Tibial nerve (tissue), 4 donors: ENCODE measurements around the gene CTDSPL. TPM values are rescaled to one million over a fixed set of nuclear protein-coding genes. Genes with fewer than 3 reads are reported as not detected.

Experiments used
- DNase-seq, 2 donors: peaks; one replicate each; pipeline ENCODE4 v3.0.0-alpha.2; 2019; ENCODE audit warnings: low spot score in 2 of 2
- H3K27ac ChIP-seq, 4 donors: fragments of 200-600 bp; sonication (generic) in 3 of 4; one replicate each; pipeline ENCODE4 v1.5.1; 2017 to 2019; ENCODE audit warnings: mild to moderate bottlenecking in 1 of 4
- H3K27me3 ChIP-seq, 2 donors: fragments of 200-600 bp; sonication (generic) in 1 of 2; one replicate each; pipeline versions ENCODE4 v1.5.1 to v1.6.0; 2017 to 2019
- H3K36me3 ChIP-seq, 3 donors: fragments of 200-600 bp; sonication (generic); one replicate each; pipeline ENCODE4 v1.5.1; 2018 to 2019
- H3K4me1 ChIP-seq, 4 donors: fragments of 200-600 bp; sonication (generic) in 3 of 4; one replicate each; pipeline ENCODE4 v1.5.1; 2017 to 2019
- H3K4me3 ChIP-seq, 4 donors: fragments of 200-600 bp; sonication (generic) in 3 of 4; one replicate each; pipeline ENCODE4 v1.5.1; 2017 to 2019; ENCODE audit warnings: mild to moderate bottlenecking in 1 of 4, moderate library complexity in 1 of 4
- H3K9me3 ChIP-seq, 4 donors: fragments of 200-600 bp; sonication (generic) in 3 of 4; one replicate each; pipeline ENCODE4 v1.5.1; 2017 to 2019
- EP300 ChIP-seq, 2 donors: sonication (generic); formaldehyde crosslinking; IDR thresholded peaks; one replicate each; pipeline ENCODE4 v1.6.1; 2017; ENCODE audit warnings: antibody characterized with exemption in 2 of 2, mild to moderate bottlenecking in 1 of 2
- POLR2A ChIP-seq, 2 donors: fragments of 450-650 bp; IDR thresholded peaks; one replicate each; pipeline ENCODE4 v1.6.1; 2017; ENCODE audit warnings: antibody characterized with exemption in 2 of 2, mild to moderate bottlenecking in 2 of 2, moderate library complexity in 2 of 2
- WGBS, 2 donors: methylation state at CpG; one replicate each; pipeline ENCODE4 v1.1.5; 2018; 5-methylcytosine and 5-hydroxymethylcytosine counted together
- total RNA-seq, 4 donors: library from RNA; depleted of rRNA; stranded (reverse); fragments of >200 nt; gene quantifications; one replicate each; pipeline ENCODE4 v1.1.0, GENCODE V29; 2016
- TF ChIP-seq, protein P1 (sequence below), 5 experiments: fragments of 200-600 bp in 3 of 5; fragments of 450-650 bp in 2 of 5; sonication (generic) in 3 of 5; IDR thresholded peaks; one replicate each; pipeline ENCODE4 v1.5.1; 2016 to 2019; ENCODE audit warnings: antibody characterized with exemption in 5 of 5, mild to moderate bottlenecking in 3 of 5, moderate library complexity in 2 of 5

Gene CTDSPL
- total RNA-seq, 4 donors from 2014 or later, result 31.8 to 87.0 (median 49.0) TPM

GRCh38 chr3:38028621-38029361 is 167.1 kb downstream of the CTDSPL start:
- DNase-seq, result no peak
- peaks cover 0 to 67% (median 29%) of the 10 kb centered on the region in 4 donors for H3K4me1 ChIP-seq

GRCh38 chr3:38029400-38030125 is 167.9 kb downstream of the CTDSPL start, which contains the start of gene PLCD1:
Gene PLCD1 (minus strand): TSS chr3:38029642. CDS start chr3:38029539, 103 bp downstream.
- Histone ChIP-seq H3K9me3 (no peaks in the 10 kb centered on the region), H3K4me3 (peak within 1 kb of the TSS; percentile 54 to 94 (median 72)), H3K27ac (peak within 1 kb of the TSS; percentile 81 to 99 (median 95)), H3K27me3 (no peaks in the 10 kb centered on the region), H3K4me1 (peaks cover 0 to 61% (median 29%) of the 10 kb centered on the region in 4 donors), H3K36me3 (no peaks in the 10 kb centered on the region)
- TF ChIP-seq POLR2A (IDR thresholded peaks at IDR 0.05), result peak; percentile 81 to 84
- TF ChIP-seq EP300 (IDR thresholded peaks at IDR 0.05), result peak; percentile 74 to 96
- TF ChIP-seq, protein P1, sequence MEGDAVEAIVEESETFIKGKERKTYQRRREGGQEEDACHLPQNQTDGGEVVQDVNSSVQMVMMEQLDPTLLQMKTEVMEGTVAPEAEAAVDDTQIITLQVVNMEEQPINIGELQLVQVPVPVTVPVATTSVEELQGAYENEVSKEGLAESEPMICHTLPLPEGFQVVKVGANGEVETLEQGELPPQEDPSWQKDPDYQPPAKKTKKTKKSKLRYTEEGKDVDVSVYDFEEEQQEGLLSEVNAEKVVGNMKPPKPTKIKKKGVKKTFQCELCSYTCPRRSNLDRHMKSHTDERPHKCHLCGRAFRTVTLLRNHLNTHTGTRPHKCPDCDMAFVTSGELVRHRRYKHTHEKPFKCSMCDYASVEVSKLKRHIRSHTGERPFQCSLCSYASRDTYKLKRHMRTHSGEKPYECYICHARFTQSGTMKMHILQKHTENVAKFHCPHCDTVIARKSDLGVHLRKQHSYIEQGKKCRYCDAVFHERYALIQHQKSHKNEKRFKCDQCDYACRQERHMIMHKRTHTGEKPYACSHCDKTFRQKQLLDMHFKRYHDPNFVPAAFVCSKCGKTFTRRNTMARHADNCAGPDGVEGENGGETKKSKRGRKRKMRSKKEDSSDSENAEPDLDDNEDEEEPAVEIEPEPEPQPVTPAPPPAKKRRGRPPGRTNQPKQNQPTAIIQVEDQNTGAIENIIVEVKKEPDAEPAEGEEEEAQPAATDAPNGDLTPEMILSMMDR (IDR thresholded peaks at IDR 0.05), result peak in 2 of 5 experiments; percentile 30 to 51
- peak; percentile 76 to 79 for DNase-seq
- 2 to 8% methylated on average over 16 to 25 of the region's 75 CpGs for WGBS, 2 donors

More at GRCh38 chr3:38028621-38029361, 167.1 kb downstream of the CTDSPL start:
- Histone ChIP-seq H3K36me3 (no peaks in the 10 kb centered on the region), H3K4me3 (peak overlapping the region; percentile 54 to 94 (median 72)), H3K27me3 (no peaks in the 10 kb centered on the region), H3K9me3 (no peaks in the 10 kb centered on the region), H3K27ac (peak overlapping the region; percentile 81 to 99 (median 95))
- TF ChIP-seq, protein P1 (IDR thresholded peaks at IDR 0.05), result no peak
- TF ChIP-seq POLR2A (IDR thresholded peaks at IDR 0.05) (no peak), EP300 (IDR thresholded peaks at IDR 0.05) (no peak)
- 17 to 18% methylated on average over 30 to 39 of the region's 45 CpGs for WGBS, 2 donors

- 39 to 40% methylated on average over 7 of the region's 8 CpGs for WGBS, 2 donors
- peaks cover 0 to 60% (median 27%) of the 10 kb centered on the region in 4 donors for H3K4me1 ChIP-seq
- DNase-seq, result no peak
Observed at GRCh38 chr3:38030126-38031021, 168.7 kb downstream of the CTDSPL start.

More at GRCh38 chr3:38030126-38031021, 168.7 kb downstream of the CTDSPL start:
- Histone ChIP-seq H3K36me3 (no peaks in the 10 kb centered on the region), H3K27ac (peak overlapping the region; percentile 81 to 99 (median 95)), H3K9me3 (no peaks in the 10 kb centered on the region), H3K4me3 (peak overlapping the region; percentile 54 to 94 (median 72)), H3K27me3 (no peaks in the 10 kb centered on the region)
- TF ChIP-seq EP300 (IDR thresholded peaks at IDR 0.05), result no peak
- TF ChIP-seq, protein P1 (IDR thresholded peaks at IDR 0.05), result no peak
- no peak for TF ChIP-seq POLR2A (IDR thresholded peaks at IDR 0.05)
